Testis (tissue), 3 donors: Measurements from ENCODE around the gene CBLB. TPM values are rescaled to one million over a fixed set of nuclear protein-coding genes. Genes with fewer than 3 reads are reported as not detected.

Source experiments
- DNase-seq: peaks from one replicate; pipeline ENCODE4 v3.0.0-alpha.2; 2019
- H3K27ac ChIP-seq, 2 donors: fragments of 200-600 bp; sonication (generic); one replicate each; pipeline ENCODE4 v1.5.1; 2019
- H3K27me3 ChIP-seq: fragments of 200-600 bp; sonication (generic); one replicate; pipeline ENCODE4 v1.5.1; 2019
- H3K36me3 ChIP-seq: fragments of 200-600 bp; sonication (generic); one replicate; pipeline ENCODE4 v1.5.1; 2017; ENCODE audit warnings: low read depth; ENCODE audit errors: missing control alignments
- H3K4me1 ChIP-seq: fragments of 200-600 bp; sonication (generic); one replicate; pipeline ENCODE4 v1.5.1; 2019
- H3K4me3 ChIP-seq, 2 donors: fragments of 200-600 bp; sonication (generic); one replicate each; pipeline ENCODE4 v1.5.1; 2017 to 2019
- H3K9me3 ChIP-seq: fragments of 200-600 bp; sonication (generic); one replicate; pipeline ENCODE4 v1.5.1; 2017
- CTCF ChIP-seq, 3 experiments: fragments of 450-650 bp in 2 of 3; fragments of 200-600 bp in 1 of 3; sonication (generic) in 1 of 3; IDR thresholded peaks; one replicate each; pipeline ENCODE4 v1.5.1; 2016 to 2019; ENCODE audit warnings: antibody characterized with exemption in 3 of 3, mild to moderate bottlenecking in 2 of 3, moderate library complexity in 1 of 3
- POLR2A ChIP-seq: fragments of 450-650 bp; IDR thresholded peaks from one replicate; pipeline ENCODE4 v1.6.1; 2017; ENCODE audit warnings: antibody characterized with exemption, mild to moderate bottlenecking, moderate library complexity
- WGBS, 2 donors: methylation state at CpG; one replicate each; pipeline ENCODE4 v1.1.5; 2018; 5-methylcytosine and 5-hydroxymethylcytosine counted together
- intact Hi-C: fragments of 100-400 bp; cut with DNase I; formaldehyde crosslinking; loops from one replicate; pipeline ENCODE4 v1.15.1; 2023; ENCODE audit warnings: low total_unique reads
- polyA plus RNA-seq: library from polyadenylated mRNA; stranded (reverse); fragments of 350-450 nt; fragmentation: Illumina TruSeq; extraction: RNeasy Lipid Tissue Mini Kit (QIAGEN cat#74804); gene quantifications from one replicate; pipeline ENCODE4 v1.2.3, GENCODE V29; 2014; ENCODE audit warnings: low read depth, low replicate concordance; ENCODE audit not compliant: insufficient read depth
- total RNA-seq, 2 donors: library from RNA; depleted of rRNA; stranded (reverse); fragments of >200 nt; gene quantifications; one replicate each; pipeline ENCODE4 v1.2.3, GENCODE V29; 2016

CBLB gene
- total and polyA plus RNA-seq, 3 donors from 2014 or later = 33.0 to 73.6 (median 65.9) TPM

- Histone ChIP-seq H3K27ac (no peak overlapping the region), H3K27me3 (no peaks in the 10 kb centered on the region), H3K9me3 (no peaks in the 10 kb centered on the region), H3K4me1 (peaks cover 5% of the 10 kb centered on the region), H3K36me3 (no peaks in the 10 kb centered on the region), H3K4me3 (no peak overlapping the region)
- intact Hi-C loops = no loop called here
- no peak for TF ChIP-seq POLR2A
- no peak for TF ChIP-seq CTCF (IDR thresholded peaks at IDR 0.05)
- WGBS, 2 donors = 58 to 72% methylated on average over 1 of the region's 1 CpG
- no peak for DNase-seq
Observed at GRCh38 chr3:105905328-105905727, 36.5 kb upstream of the CBLB start.

GRCh38 chr3:105904678-105905284, 36.0 kb upstream of the CBLB start:
- TF ChIP-seq POLR2A (no peak), CTCF (IDR thresholded peaks at IDR 0.05) (no peak)
- 70 to 77% methylated on average over 5 of the region's 5 CpGs for WGBS, 2 donors

DNA sequence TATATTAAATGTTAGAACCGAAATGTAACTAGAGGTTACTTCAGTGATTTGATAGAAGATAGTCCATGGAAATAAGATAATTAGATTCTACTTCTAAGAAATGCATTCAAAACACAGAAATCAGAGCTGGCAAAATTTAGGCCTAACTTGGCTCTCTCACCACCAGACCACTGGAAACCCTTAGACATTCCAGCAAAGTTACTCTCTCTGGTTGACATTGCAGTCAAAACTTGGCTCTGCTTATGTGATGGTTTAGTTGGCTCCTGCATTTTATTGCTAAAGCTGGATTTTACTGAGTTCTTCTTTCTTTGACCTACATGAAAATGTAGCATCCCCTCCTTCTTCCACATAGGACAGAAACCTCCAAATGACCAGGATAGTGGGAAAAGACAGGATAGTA, 35.4 kb upstream of the CBLB start:
- WGBS, 2 donors = 90 to 97% methylated on average over 1 of the region's 1 CpG
- no peak overlapping the region for H3K4me3 ChIP-seq
- no peak for DNase-seq
- peaks cover 5% of the 10 kb centered on the region for H3K4me1 ChIP-seq
- TF ChIP-seq POLR2A (no peak), CTCF (IDR thresholded peaks at IDR 0.05) (no peak)
- H3K27ac ChIP-seq = no peak overlapping the region
- H3K36me3 ChIP-seq = no peaks in the 10 kb centered on the region
- no peaks in the 10 kb centered on the region for H3K9me3 ChIP-seq
- H3K27me3 ChIP-seq = no peaks in the 10 kb centered on the region
- intact Hi-C loops = no loop called here

More at GRCh38 chr3:105904678-105905284, 36.0 kb upstream of the CBLB start:
- Histone ChIP-seq H3K36me3 (no peaks in the 10 kb centered on the region), H3K27me3 (no peaks in the 10 kb centered on the region), H3K4me3 (no peak overlapping the region), H3K9me3 (no peaks in the 10 kb centered on the region), H3K27ac (no peak overlapping the region), H3K4me1 (peaks cover 5% of the 10 kb centered on the region)
- DNase-seq = no peak
- intact Hi-C loops = no loop called here

DNA sequence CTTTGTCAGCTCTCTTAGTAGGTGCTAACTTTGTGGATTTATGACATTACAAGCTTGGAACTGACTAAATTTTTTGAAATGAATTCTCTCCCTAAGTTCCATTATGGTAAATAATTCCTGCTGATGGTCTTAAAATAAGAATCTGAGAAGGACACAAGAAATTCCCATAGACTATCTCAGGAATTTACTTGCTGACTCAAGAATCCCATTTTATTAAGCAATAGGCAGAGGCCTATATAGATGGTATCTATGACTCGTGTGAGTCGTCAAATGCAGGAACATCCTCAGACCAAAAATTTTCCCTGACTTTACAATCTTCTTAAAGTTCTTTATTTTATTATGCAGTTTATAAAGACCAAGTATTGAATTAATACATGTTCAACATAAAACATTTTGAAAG, 30.7 kb upstream of the CBLB start:
- no peak overlapping the region for H3K27ac ChIP-seq
- intact Hi-C loops = no loop called here
- DNase-seq = no peak
- H3K27me3 ChIP-seq = no peaks in the 10 kb centered on the region
- TF ChIP-seq POLR2A (no peak), CTCF (IDR thresholded peaks at IDR 0.05) (no peak)
- H3K4me3 ChIP-seq = no peak overlapping the region
- no peaks in the 10 kb centered on the region for H3K4me1 ChIP-seq
- H3K9me3 ChIP-seq = no peaks in the 10 kb centered on the region
- no peaks in the 10 kb centered on the region for H3K36me3 ChIP-seq
- WGBS, 2 donors = 90% methylated on average over 2 of the region's 2 CpGs

DNA sequence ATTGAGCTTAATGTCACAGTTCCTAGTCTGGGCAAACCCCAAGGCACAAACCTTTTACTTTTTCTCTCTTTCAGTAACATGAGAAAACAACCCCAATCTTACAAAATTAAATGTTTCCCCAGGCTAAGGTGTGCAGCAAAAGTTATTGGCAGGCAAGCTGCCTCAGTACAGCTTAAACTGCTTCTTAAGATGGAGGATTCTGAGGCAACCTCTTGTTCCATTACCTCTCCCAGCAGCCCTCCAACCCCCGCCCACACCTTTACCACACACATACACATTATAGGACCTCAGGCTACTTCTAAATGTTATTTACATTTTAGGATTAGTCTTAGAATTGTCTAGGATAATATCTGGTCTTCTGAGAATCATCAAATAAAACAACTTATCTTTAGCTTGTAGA, 22.3 kb upstream of the CBLB start:
- Histone ChIP-seq H3K27ac (no peak overlapping the region), H3K4me1 (no peaks in the 10 kb centered on the region), H3K27me3 (no peaks in the 10 kb centered on the region), H3K36me3 (no peaks in the 10 kb centered on the region), H3K9me3 (no peaks in the 10 kb centered on the region), H3K4me3 (no peak overlapping the region)
- WGBS, 2 donors = 90 to 94% methylated on average over 1 of the region's 1 CpG
- intact Hi-C loops = no loop called here
- TF ChIP-seq POLR2A (no peak), CTCF (IDR thresholded peaks at IDR 0.05) (no peak)
- DNase-seq = no peak
